Stimulated activated CD4-positive, alpha-beta T cell treated with anti-CD3 and anti-CD28 coated beads, Interleukin-15, amount 100 ng/mL, for 48 hours (primary cell): Measurements from ENCODE around the gene DAB2IP.

Experiments used
- DNase-seq, 2 donors: peaks; one replicate each; pipeline ENCODE4 v3.0.0-alpha.2; 2020; ENCODE audit warnings: low read depth in 2 of 2

The DAB2IP gene

GRCh38 chr9:121776001-121776738 is 124.7 kb downstream of the DAB2IP start:
- no peak for DNase-seq

- no peak for DNase-seq
Measured at GRCh38 chr9:121776739-121777637, 125.6 kb downstream of the DAB2IP start.

DNA sequence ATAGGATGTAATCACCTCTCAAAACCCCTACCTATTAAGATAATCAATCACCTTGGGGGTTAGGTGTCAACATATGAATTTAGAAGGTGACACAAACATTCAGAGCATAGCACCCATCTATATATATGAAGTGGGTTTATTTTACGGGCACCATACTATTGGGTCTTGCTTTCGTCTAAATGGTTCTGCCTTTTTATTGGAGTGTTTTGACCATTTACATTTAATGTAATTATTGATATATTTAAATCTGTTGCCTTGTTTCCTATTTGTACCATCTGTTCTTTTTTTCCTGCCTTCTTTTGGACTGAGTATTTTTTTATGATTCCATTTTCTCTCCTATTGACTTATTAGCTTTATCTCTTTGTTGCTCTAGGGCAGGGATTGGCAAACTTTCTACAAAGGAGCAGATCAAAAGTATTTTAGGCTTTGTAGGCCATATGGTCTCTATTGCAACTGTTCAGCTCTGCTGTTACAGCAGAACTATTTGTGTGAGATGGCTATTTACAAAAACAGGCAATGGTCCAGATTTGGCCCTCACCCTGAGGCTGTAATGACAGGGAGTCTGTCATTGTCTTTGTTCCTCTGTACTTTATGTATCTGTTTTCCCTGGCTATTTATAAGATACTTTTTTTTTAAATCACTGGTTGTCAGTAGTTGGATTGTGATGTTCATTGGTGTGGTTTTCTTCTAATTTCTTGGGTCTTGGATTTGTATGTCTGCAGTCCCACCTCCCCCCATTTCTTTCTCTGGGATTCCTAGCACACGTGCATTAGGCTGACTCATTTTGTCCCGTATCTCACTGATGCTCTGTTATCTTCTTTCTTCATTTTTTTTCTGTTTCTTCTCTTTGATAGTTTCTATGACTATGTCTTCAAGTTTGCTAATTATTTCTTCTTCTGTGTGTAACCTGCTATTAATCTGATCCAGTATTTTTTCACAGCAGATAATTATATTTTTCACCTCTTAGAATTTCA is 127.1 kb downstream of the DAB2IP start:
- no peak for DNase-seq

DNA sequence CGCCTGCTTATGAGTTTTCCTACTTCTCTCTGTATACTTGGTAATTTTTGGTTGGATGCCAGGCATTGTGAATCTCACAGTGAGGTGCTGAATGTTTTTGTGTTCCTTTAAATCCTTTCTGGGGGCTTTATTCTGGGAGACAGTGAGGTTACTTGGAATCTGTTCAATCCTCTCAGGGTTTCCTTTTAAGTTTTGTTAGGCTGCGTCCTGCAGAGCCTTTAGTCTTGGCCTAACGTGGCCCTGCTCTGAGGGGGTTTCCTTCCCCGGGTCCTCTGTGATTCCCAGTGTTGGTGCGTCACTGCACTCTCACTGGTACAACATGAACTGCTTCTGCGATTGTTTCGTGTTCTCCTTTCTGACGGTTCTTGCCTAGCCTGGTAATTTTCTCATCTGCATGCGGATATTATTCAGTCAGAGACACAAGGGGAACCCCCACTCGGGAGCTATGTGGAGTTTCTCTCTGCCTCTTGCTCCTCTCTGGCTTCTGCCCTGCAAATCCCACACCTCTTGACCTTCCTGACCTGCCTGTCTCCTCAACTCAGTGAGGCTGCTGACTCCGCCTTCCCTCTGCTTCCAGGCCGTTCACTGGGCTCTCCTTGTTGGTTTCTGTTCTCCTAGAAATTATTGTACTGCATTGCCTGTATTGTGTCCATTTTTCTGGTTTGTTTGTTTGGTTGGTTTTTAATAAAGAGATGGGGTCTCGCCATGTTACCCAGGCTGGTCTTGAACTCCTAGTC is 128.1 kb downstream of the DAB2IP start:
- DNase-seq: no peak

GRCh38 chr9:121780177-121781040 is 129.0 kb downstream of the DAB2IP start:
- no peak for DNase-seq

DNA sequence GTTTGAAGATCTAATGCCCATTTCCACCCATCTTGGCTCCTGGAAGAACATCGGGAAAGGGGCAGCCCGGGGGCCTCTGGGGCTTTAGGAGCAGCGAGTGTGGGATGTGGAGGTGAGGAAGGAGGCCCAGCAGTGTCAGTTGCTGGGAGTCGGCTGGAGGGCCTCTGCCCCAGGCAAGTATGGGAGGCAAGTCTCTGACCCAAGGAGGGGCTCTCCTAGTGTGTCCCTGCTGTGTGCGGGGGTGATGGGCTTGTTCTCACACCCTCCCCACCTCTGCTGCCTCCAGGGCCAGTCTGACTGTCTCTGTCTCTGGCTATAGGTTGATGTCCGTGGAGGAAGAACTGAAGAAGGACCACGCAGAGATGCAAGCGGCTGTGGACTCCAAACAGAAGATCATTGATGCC is 129.7 kb downstream of the DAB2IP start:
- DNase-seq: no peak

- DNase-seq: no peak
Measured at GRCh38 chr9:121781701-121782464, 130.4 kb downstream of the DAB2IP start.

DNA sequence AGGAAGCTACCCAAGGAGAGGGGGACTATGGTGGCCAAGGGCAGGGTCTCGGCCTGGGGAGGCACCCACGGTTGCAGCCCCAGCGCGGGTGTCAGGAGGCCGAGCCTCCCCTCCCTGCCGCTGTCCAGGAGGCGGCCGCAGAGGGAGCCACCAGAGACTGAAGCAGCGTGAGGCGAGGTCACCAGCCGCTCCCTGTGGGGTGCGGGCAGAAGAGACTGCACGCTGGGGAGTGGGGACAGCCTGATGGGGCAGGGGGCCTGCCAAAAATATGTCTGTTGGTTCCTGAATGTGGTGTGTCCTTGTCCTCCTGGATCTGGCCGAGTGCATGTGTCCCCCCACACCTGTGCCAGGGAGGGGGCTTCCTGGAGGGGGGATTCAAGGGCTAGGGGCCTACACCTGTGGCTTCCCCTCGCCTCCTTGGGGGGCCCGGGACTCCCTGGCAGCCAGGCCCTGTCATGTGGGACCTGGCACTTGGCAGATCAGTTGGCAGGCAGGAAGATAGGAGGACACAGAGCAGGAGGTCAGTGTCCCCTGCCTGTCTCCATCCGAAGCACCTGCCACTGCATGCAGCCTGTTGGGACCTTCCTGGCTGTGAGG is 131.2 kb downstream of the DAB2IP start:
- DNase-seq: no peak

DNA sequence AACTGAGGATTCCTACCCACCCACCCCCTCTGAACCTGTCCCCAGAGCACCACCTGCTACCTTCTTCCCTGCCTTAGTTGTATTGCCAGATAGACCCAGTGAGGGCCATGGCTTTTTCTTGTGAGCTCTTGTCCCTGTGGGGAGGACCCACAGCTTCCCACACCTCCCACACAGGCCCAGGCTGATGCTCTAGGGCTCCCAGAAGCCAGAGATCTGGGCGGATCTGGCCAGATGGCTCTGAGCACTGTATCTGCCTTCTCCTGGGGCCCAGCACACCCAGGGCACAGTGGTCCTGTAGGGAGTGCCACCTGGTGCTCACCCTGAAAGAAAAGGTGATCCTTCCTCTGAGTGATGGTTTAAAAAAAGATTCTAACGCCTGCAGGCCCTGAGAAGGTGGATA is 131.7 kb downstream of the DAB2IP start:
- no peak for DNase-seq

DNA sequence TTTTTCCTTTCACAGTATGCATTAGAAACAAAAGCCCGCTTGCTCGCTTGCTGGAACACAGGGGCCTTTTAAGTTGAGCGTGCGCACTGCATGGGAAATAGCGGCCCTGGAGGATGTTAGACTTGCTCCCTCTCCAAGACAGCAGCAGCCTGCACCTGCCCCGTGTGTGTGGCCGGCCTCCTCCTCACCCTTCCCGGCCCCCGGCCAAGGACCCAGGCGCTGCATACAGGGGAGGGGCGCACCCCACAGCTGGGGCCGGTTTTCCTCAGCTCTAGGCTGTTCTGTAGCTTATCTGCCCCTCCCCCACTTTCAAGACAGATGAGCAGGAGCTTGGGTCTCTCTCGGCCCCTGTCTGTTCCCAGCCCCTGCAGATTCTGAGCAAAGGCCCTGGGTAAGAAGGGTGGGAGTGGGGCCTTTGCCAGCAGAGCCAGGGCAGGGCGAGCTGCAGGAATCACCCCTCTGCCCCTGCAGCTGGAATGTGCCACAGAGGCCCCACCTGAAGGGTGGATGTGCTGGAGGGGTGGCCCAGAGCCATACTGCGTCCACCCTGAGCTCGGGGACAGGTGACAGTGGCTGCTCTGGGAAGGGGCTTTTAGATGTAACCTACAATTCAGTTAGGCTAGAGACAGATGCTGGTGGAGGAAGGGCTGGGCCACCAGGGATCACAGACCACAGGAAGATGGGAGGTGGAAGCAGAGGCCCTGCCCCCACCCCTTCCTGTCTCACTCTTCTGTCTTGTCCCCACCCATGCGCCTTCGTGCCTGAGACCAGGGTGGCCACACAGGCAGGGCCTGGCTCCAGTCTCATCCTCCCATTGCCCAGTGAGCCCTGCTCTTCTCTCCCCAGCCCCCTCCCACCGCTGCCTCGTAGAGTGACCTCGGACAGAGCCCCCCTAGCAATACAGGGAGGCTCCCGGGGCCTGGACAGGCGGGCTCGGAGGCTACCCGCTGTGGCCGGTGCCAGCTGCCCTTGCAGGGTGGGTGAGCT is 132.4 kb downstream of the DAB2IP start:
- DNase-seq: no peak

- DNase-seq: no peak
Measured at GRCh38 chr9:121784731-121785411, 133.4 kb downstream of the DAB2IP start.

GRCh38 chr9:121785673-121786542 is 134.5 kb downstream of the DAB2IP start:
- DNase-seq: no peak

DNA sequence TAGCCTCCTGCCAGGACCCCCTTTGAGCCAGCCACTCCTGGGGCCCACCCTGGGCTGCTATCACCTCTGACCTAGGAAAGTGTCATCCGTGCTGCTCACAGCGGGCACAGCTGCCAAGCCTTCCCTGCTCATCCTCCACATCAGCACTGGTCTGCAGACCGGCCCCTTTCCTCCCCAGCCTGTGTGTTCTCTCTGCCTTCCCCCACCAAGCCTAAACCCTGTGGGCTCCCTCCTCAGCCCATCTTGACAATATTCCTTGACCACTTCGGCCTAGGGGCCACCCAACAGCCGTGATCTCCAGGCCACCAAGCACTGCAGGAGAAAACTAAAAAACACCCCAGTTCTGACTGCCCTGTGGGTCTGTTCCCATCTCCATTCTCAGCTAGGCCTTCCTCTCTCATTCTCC is 135.1 kb downstream of the DAB2IP start:
- no peak for DNase-seq

DNA sequence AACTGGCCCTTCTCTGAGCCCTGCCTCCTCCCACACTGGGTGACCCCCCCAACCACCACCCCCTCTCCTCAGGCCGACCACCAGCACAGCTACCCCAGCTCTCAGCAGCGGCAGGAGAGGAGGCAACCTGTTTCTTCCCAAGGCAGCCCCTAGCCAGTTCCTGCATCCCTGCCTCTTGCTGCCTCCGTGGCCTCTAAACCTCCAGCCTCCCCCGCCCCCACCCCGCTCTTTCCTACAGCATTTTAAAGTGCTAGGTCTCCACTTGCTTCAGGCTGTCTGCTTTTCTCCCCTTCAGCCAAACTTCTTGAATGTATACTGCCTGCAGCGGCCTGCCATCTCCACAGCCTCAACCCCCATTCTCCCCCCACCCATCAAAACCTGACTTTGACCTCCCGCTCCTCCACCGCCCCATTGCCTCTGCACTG is 135.6 kb downstream of the DAB2IP start:
- no peak for DNase-seq

DNA sequence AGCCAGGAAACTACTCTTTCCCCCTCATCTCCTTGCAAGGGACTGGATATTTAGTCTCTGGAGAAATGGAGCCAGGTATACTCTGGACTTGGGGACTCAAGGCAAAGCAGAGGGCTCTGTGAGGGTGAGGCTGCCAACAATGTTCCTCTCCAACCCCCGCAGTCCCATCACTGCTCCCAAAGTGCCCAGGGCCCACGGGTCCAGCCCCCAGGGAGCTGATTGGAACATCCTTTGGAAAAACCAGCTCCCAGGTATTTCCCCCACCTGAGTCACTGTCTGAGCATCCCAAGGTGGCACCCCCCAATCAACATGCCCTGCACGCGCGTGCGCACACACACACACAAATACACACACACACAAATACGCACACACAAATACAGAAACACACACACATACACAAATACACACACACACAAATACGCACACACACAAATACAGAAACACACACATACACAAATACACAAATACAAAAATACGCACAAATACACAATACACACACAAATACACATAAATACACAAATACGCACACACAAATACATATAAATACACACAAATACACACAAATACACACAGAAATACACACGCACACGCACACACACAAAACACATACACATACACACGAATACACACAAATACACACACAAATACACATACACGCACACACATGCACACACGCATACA is 137.4 kb downstream of the DAB2IP start:
- DNase-seq: no peak

GRCh38 chr9:121790841-121791240 is 139.4 kb downstream of the DAB2IP start:
- no peak for DNase-seq
